ENCODE measurements around the gene WWTR1. TPM values are rescaled to one million over a fixed set of nuclear protein-coding genes. Genes with fewer than 3 reads are reported as not detected.
A peak's percentile ranks its signal among the peaks of the same experiment; 100 is the strongest.

Gene WWTR1
- total RNA-seq, 1 donor from 2014 or later: 15.0 TPM

DNA sequence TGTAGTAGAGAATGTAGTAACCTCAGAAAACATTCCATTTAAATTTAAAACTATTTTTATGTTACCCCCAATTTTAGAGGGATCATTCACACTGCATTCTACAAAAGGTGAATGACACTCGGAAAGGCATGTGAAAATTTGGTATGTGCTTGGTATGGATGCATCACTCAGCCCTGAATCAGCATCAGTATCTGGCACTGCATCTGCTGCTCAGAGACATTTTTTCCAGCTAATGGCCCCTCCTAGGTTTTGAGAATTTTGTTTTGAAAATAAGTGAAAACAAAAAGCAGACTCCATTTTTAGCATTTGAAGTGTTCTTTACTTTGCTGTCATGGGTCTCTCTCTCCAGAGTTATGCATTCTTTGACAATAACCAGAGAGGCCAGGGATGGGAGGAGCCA is 15.6 kb upstream of the WWTR1 start:
- Mint-ChIP-seq H3K27ac (no peak overlapping the region), H3K27me3 (peaks cover 3% of the 10 kb centered on the region), H3K36me3 (ENCODE audit: insufficient read depth) (no peaks in the 10 kb centered on the region), H3K4me3 (ENCODE audit: low read depth) (no peak overlapping the region), H3K9me3 (ENCODE audit: low read depth) (no peaks in the 10 kb centered on the region), H3K4me1 (ENCODE audit: low read depth) (peaks cover 7% of the 10 kb centered on the region)
- TF ChIP-seq, protein P1, sequence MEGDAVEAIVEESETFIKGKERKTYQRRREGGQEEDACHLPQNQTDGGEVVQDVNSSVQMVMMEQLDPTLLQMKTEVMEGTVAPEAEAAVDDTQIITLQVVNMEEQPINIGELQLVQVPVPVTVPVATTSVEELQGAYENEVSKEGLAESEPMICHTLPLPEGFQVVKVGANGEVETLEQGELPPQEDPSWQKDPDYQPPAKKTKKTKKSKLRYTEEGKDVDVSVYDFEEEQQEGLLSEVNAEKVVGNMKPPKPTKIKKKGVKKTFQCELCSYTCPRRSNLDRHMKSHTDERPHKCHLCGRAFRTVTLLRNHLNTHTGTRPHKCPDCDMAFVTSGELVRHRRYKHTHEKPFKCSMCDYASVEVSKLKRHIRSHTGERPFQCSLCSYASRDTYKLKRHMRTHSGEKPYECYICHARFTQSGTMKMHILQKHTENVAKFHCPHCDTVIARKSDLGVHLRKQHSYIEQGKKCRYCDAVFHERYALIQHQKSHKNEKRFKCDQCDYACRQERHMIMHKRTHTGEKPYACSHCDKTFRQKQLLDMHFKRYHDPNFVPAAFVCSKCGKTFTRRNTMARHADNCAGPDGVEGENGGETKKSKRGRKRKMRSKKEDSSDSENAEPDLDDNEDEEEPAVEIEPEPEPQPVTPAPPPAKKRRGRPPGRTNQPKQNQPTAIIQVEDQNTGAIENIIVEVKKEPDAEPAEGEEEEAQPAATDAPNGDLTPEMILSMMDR (IDR thresholded peaks at IDR 0.05; ENCODE audit: unreplicated experiment): no peak
- DNase-seq (ENCODE audit: low spot score, unreplicated experiment): no peak

DNA sequence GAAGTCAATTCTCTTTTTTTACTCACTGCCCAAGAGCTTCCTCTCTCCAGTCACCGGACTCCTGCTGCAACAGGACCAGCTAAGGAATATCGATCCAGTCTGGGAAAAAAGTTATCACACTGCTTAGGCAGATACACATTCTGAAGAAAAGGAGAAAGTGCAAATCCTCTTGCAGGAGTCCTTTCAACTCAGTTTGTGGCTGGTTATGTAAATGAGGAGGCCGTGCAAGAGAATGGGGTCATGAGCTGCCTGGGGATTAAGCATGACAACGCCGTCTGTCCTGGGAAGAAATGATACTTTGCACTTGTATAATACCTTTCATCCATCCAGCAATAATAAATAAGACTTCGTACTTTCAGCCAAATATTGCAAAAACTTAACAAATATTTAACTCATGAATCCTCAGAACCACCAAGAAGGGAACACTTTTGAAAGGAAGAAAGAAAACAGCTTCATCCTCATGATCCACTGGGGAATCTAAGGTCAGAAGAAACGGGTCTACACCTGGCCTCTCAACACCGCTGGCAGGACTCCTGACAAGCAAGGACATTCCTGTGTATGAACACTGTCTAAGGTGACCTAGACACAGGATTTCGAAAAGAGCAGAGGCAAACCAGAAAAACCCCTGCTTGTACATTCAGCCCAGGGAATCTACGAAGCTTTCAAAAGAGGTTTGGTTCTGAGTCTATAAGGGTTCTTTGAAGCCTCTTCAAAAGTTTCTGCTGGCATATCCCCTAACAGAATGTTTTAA is 13.1 kb upstream of the WWTR1 start:
- Mint-ChIP-seq H3K4me1 (ENCODE audit: low read depth) (peaks cover 7% of the 10 kb centered on the region), H3K27ac (no peak overlapping the region), H3K4me3 (ENCODE audit: low read depth) (no peak overlapping the region), H3K36me3 (ENCODE audit: insufficient read depth) (no peaks in the 10 kb centered on the region), H3K27me3 (peaks cover 3% of the 10 kb centered on the region), H3K9me3 (ENCODE audit: low read depth) (no peaks in the 10 kb centered on the region)
- TF ChIP-seq, protein P1 (IDR thresholded peaks at IDR 0.05; ENCODE audit: unreplicated experiment): no peak
- no peak for DNase-seq (ENCODE audit: low spot score, unreplicated experiment)

DNA sequence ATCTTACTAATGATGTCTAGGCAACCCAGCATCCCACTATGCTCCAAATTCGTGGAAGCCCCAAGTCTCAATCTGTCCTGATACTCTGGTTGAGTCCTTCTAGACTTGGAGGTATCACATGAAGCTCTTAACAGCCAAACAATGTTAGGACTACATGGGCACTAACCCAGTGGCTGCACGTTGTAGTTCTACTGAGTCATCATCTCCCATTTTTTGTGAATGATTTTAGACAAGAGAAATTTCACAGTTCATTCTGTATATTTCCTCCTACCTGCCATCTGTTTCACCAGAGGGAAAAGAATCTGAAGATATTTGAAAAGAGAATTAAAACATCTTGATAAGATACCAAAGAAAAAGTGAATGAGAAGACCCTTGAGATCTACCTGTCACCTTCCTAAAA is 9.8 kb upstream of the WWTR1 start:
- Mint-ChIP-seq H3K9me3 (ENCODE audit: low read depth) (no peaks in the 10 kb centered on the region), H3K27ac (no peak overlapping the region), H3K4me3 (ENCODE audit: low read depth) (no peak overlapping the region), H3K36me3 (ENCODE audit: insufficient read depth) (no peaks in the 10 kb centered on the region), H3K27me3 (peaks cover 3% of the 10 kb centered on the region), H3K4me1 (ENCODE audit: low read depth) (peaks cover 9% of the 10 kb centered on the region)
- TF ChIP-seq, protein P1 (IDR thresholded peaks at IDR 0.05; ENCODE audit: unreplicated experiment): no peak
- DNase-seq (ENCODE audit: low spot score, unreplicated experiment): no peak

DNA sequence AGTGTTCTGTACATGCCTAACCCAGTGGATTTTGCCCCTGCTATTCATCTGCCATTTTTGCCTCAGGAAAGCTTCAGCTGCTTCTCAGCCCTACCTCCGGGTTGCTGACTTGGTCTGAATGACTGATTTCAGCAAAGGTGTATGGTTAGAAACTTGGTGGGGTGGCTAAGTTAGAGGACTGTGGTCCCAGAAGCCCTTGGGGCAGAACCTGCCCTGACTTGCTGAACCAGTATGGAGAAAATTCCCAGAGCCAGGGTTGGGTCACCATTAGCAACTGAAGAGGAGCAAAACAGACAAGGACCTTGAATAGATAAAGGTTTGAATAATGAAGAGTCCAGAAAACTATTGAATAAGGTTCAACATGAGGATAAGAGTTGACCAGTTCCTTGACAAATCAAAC is 6.1 kb upstream of the WWTR1 start:
- Mint-ChIP-seq H3K36me3 (ENCODE audit: insufficient read depth) (no peaks in the 10 kb centered on the region), H3K27ac (no peak overlapping the region), H3K27me3 (peaks cover 5% of the 10 kb centered on the region), H3K4me1 (ENCODE audit: low read depth) (peaks cover 8% of the 10 kb centered on the region), H3K4me3 (ENCODE audit: low read depth) (no peak overlapping the region), H3K9me3 (ENCODE audit: low read depth) (no peaks in the 10 kb centered on the region)
- TF ChIP-seq, protein P1 (IDR thresholded peaks at IDR 0.05; ENCODE audit: unreplicated experiment): no peak
- DNase-seq (ENCODE audit: low spot score, unreplicated experiment): no peak

DNA sequence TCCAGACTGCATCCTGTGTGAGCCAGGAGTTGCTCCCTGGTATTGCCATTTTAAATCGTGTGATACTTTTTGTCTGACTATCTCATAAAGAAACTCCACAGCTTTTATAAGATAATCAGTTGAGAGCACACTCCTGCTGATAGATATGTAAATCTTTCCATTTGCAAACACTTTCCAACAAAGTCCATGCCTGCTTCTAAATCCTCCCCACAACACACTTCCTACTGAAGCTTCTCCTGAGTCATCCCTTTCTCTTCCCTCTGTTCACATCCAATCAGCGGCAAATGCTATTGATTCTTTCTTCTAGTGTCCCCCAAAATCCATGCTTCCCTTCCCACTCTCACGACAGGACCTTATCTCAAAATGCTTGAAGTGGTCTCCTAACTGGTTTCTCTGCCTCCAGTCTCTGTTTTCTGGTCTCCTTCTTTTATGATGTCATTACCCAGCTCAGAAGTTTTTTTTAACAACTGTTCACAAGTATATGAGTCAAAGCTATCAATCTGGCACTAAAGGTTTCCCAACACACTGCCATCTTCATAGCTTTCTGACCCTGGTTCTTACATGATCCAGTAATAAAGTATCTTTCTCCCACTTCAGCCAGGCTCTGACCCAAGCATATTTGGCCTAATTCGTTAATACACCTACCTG is 4.5 kb upstream of the WWTR1 start:
- H3K4me1 Mint-ChIP-seq (ENCODE audit: low read depth): peaks cover 13% of the 10 kb centered on the region
- H3K27me3 Mint-ChIP-seq: peaks cover 5% of the 10 kb centered on the region
- no peak for DNase-seq (ENCODE audit: low spot score, unreplicated experiment)
- no peak overlapping the region for H3K4me3 Mint-ChIP-seq (ENCODE audit: low read depth)
- H3K9me3 Mint-ChIP-seq (ENCODE audit: low read depth): no peaks in the 10 kb centered on the region
- H3K27ac Mint-ChIP-seq: peak overlapping the region; percentile 69
- TF ChIP-seq, protein P1 (IDR thresholded peaks at IDR 0.05; ENCODE audit: unreplicated experiment): no peak
- H3K36me3 Mint-ChIP-seq (ENCODE audit: insufficient read depth): no peaks in the 10 kb centered on the region

All from progenitor cell of endocrine pancreas (in vitro differentiated cells).